GM21526 (cell line): ENCODE measurements around the gene NDST1.
"Not testable (repeated sequence)": the region's sequence is repeated elsewhere in the genome, so short reads cannot be mapped to it uniquely, and the experiment has no call there.

Experiments used
- ATAC-seq: cut with Tn5 transposase; IDR thresholded peaks from one replicate; pipeline ENCODE4 v1.9.1; 2021; ENCODE audit warnings: moderate library complexity; ENCODE audit not compliant: unreplicated experiment, low FRiP score

Gene NDST1

DNA sequence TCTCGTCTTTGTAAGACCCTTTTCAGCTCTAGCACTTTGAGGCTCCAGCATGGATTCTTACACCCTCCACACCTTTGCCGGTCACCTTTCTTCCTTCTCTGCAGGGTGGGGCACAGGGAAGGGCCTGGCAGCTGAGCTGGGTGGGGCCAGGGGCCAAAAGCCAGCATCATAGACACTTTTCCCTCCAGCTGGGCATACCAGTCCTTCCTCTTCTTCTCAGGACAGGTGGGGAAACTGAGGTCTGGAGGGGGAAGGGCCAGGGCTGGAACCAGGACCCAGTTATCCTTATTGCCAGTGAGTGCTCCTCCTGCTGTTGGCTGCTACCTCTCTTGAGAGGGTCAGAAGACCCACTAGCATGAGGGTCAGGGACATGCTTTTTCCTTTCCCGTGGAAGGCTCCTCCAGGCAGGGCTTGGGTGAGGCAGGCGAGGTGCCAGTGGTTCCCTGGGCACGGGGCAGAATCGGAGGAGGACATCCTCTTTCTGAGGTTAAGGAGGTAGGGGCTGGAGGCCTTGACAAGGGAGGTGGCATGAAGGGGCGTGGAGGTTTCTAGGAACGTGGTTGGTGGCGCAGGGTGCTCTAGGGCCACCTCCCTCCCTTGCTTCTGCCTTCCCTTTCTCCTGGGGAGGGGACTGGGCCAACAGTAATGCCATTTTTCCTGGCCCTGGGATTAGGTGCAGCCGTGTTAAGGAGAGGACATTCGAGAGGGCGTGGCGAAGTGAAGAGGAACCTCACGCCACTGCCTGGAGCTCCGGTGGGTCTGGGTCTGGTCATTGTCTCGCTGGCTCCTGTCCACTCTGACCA is at the start of gene NDST1:
Gene NDST1, plus strand, starts transcription at position 658 of the 803 bp plus-strand sequence. CDS start 13,124 bp downstream, outside the sequence.
- no peak for ATAC-seq

DNA sequence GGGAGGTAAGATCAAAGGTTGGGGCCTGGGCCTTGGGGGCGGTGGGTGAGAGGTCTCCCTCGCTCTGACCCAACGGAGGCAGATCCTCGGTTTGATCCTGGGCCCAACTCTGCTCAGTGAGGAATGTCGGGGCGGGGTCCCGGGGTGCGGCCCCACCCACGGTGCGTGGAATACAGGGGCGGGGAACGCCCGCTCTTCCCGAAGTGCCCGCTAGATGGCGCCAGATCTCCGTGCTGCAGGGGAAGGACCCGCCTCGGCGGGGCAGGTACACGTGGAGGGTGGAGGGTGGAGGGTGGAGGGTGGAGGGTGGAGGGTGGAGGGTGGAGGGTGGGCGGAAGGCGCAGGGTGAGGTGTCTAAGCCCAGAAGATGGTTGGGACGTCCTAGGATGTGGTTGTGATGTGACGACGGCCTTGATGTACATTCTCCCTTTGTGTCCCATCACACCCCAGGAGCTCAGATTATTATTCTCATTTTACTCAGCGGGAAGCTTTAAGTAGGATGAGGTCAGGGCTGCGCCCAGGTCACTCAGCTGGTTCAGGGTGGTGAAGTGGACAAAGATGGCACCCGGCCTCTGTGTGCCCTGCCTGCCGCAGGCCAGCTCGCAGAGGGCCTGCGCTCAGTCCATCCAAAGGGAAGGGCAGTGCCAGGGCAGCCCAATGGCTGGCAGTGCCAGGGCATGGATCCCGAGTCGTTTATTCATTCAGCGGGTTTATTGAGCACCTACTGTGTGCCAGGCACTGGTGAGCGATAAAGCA is 49.0 kb upstream of the NDST1 start:
- peak; percentile 64 for ATAC-seq

DNA sequence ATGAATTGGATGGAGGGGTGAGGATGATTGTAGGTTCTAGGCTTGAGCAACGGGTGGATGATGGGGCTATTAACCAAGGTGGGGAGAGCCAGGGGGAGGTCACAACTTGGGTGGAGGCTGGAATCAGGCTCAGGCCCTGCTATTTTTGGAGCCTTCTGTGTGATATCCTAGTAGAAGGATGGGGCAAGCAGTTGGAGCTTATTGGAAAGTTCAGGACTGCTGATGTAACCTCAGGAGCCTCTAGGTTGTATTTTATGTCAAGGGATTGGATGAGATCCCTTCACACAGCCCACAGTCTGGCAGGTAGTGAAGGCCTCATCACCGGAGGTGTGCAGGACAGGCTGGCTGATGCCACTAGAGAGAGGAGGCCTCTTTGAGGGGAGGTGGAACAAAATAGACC is 47.1 kb upstream of the NDST1 start:
- peak; percentile 6 for ATAC-seq

DNA sequence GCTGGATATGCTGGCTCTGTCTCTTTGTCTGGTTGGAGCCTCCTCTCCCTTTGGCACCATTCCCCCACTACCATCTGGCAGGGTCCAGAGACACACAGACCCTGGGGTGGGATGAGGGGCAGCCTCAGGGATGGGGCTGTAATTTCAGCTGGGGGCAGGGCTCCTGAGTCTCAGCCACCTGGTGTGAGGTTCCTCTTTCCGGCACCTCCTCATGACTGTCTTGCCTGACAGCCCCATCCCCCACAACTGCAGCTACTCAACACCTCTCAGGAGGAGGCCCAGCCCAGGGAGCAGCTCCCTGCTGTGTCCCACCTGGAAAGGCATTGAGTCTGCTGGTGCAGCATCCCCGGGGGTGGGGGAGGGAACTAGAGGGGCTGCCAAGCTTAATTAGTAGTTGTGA is 46.7 kb upstream of the NDST1 start:
- ATAC-seq, result peak; percentile 78

DNA sequence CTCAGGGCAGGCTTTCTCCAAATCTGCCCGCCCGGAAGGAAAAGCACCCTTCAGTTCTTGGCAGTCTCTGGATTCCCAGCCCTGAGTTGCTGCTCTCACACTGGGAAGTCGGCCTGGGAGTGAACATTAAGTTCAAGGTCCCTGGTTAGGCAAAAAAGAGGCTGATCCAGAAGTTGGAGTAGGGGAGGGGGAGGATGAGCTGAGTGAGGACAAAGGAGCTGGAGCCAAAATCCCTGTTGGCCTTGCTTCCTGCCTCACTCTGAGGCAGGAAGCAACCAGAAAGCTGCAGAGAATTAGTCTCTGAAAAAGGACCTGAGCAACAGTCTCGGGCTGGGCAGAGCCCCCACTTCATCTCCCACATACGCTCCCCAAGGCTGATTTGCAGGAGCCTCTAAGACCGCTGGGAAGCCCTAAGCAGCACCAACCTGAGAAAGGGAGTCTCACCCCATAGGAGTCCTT is 43.3 kb upstream of the NDST1 start:
- ATAC-seq, result no peak

DNA sequence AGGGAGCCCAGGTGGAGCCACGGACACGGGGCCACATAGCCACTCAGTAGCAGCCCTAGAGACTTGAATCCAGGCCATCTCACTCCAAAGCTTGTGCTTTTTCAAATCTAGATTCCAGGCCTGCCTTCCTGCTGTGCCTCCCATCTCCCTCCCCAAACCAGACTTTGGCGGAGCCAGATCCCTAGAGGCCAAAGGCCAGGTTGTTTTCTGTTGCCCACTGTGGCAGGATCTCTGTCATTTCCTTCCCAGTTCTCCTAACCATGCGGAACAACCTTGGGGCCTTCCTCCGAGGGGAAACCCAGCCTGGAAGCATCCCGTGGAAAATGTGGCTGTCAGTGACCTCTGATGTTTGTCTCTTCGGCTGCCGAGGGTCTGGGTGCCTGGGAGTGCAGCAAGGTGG is 42.0 kb upstream of the NDST1 start:
- ATAC-seq, result no peak

DNA sequence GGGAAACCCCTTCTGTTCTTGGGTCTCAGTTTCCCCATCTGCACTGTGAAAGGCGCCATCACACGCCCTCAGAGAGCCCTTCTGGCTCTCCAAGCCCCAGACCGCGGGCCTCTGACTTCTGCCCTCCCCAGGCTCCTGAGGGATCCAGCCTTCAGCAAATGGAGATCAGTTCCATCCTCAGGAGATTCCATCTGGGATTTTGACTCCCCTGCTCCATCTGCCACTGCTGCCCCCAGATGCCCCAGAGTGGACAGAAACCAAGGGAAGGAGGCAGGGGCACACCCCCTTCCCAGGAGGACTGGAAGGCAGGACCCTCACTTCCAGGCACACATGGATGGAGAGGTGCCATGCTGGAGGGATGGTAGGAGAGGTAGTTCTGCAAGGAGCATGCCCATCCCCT is 39.7 kb upstream of the NDST1 start:
- no peak for ATAC-seq

DNA sequence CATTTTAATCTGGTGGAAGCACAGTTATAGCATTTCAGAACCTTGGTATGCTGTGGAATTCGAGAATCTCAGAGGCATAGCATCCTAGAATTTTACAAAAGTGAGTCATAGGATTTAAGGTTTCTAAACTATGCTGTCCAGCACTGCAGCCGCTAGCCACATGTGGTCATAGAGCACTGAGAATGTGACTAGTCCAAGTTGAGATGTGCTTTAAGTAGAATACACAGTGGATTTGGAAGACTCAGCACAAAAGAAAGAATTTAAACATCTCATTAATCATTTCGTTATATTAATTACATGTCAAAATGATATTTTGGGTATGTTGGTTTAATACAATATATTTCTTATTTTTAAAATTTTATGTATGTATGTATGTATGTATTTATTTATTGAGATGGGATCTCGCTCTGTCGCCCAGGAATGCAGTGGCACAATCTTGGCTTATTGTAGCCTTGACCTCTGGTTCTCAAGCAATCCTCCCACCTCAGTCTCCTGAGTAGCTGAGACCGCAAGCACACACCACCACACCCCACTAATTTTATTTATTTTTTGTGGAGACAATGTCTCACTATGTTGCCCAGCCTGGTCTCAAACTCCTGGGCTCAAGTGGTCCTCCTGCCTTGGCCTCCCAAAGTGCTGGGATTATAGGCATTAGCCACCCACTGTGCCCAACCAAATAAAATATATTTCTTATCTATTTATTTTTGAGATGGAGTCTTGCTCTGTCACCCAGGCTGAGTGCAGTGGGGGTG is 38.0 kb upstream of the NDST1 start:
- no peak for ATAC-seq

DNA sequence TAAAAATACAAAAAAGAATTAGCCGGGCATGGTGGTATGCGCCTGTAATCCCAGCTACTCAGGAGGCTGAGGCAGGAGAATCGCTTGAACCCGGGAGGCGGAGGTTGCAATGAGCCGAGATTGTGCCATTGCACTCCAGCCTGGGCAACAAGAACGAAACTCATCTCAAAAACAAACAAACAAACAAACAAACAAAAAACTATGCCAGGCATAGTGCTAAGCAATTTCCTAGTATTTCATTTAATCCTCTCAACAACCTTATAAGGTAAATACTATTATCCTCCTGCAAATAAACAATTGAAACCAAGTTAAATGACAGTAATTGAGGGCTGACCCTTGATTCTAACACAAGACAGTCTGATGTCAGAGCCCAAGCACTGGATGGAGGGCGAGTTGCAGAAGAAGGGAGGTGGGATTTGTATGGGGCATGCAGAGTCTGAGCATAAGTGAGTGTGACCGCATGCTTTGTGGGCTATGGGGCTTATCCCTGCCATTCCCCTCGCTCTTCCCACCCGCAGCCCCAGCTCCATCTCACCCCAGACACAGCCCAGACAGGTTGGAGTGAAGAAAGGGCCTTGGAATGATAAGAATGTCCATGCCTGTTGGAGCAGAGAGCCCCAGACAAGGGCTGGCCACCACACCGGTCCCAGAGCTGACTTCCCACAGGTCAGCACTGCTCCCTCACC is 34.1 kb upstream of the NDST1 start:
- ATAC-seq, result no peak

DNA sequence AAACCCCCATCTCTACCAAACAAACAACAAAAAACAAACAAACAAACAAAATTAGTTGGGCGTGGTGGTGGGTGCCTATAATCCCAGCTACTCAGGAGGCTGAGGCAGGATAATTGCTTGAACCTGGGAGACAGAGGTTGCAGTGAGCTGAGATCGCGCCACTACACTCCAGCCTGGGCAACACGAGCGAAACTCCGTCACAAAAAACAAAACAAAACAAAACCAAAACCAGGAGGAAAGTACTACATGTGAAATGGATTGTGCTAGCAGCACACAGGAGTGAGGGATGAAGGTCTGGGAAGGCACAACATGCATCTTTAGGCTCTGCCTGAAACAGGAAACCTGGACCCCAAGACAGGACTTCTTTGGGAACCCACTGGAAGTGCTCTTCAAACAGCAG is 31.4 kb upstream of the NDST1 start:
- not testable (repeated sequence) for ATAC-seq

DNA sequence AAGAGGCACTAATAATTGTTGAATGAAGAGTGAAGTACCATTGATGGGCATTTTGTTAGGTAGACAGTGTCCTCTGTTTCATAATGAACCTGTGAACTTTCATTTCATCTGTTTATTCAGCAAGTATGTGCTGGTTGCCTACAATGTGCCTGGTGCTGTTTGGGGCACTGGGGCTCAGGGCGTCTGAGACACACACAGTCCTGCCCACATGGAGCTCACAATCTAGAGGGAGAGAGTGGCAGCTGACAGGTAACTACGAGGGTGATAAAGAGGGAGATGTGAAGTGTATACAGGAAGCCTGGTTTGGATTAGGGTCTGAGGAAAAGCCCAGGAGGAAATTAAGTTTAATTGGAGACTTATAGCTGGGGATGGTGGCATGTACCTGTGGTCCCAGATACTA is 28.5 kb upstream of the NDST1 start:
- no peak for ATAC-seq

DNA sequence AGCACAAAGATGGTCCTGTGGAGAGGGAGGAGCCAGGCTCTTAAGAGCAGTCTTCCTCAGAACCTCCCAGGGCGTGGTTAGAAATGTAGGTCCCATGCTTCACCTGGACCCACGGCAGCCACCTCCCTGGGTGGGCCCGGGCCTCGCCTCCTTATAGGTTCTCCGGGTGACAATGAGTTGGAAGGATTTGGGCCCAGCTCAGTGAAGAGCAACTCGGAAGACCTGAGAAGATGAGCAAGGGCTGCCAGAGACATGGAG is 26.3 kb upstream of the NDST1 start:
- no peak for ATAC-seq

DNA sequence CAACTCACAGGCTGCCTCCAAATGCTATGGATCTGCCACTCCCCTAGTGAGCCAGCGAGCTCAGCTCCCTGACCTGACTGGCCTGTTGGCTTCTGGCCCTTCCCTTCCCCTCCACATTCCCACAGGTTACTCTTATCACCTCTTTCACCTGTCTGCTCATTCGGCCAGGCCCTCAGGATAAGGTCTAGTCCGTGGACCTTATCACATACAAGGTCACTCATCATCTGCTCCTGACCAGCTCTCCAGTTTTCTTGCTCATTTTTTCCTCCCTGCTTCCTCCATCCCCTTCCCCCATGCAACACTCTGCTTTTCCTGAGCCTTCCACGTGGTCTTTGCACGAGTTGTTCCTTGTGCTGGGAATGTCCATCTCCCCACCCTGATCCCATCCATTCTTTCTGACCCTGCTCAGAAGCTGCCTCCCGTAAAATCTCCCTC is 25.9 kb upstream of the NDST1 start:
- no peak for ATAC-seq

DNA sequence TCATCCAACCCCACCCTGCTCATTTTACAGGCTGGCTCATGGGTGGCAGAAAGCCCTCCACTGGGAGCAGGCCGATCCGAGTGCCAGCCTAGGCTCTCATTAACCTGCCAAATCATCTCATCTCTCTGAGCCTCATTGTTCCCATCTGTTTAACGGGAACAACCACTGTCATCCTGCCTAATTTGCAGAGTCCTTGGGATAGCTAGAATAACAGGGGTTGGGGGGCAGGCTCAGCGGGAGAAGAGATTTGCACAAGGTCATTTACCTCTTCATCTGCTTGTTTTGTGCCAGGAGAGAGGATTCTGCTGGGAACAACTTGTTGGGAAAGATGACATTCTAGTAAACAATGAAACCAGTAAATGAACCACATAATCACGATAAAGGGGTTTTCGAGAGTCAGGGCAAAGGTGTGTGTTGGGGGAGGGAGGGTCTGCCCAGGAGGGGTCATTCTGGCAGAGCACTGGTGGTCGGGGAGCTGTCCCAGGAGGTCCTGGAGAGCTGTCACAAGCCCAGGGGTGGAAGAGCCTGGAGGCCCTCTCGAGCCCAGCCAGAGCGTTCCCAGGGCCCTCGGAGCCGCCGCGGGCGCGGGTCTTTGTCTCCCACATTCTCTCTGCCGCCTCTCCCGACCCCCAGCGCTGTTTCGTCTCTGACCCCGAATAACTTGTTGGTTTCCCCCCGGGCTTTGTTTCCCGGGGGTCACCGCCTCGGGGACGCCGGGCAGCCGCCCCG is 22.8 kb upstream of the NDST1 start:
- no peak for ATAC-seq

DNA sequence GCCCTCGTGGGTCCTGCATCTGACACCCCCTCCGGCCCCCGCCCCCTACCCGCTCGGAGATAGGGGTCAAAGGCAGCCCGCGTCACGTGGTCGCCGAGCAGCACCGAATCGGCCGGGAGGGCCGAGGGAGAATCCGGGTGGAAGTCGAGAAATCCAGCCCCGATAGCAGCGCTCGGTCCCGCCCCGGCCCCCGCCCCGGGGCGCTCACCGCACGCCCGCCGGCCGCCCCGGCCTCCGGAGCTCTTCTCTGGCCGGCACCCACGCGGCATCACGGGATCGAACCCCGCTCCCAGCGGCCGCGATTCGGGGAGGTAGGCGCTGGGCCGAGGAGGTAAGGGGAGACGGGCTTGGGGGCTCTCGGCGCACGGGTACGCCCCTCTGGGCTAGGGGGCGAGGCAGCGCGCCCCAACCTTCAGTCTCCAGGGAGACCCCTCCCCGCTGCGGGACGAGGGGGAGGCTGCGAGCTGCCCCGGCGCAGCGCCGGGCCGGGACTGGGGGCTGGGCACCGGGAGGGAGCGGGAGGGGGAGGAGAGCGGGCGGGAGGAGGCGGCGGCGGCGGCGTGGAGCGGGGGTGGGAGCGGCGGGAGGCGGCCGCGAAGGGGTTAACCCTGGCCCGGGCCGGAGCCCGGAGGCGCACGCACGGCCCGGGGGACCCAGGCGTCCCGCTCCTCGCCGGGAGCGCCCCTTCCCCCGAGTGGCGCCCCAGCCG is 22.1 kb upstream of the NDST1 start:
- no peak for ATAC-seq

DNA sequence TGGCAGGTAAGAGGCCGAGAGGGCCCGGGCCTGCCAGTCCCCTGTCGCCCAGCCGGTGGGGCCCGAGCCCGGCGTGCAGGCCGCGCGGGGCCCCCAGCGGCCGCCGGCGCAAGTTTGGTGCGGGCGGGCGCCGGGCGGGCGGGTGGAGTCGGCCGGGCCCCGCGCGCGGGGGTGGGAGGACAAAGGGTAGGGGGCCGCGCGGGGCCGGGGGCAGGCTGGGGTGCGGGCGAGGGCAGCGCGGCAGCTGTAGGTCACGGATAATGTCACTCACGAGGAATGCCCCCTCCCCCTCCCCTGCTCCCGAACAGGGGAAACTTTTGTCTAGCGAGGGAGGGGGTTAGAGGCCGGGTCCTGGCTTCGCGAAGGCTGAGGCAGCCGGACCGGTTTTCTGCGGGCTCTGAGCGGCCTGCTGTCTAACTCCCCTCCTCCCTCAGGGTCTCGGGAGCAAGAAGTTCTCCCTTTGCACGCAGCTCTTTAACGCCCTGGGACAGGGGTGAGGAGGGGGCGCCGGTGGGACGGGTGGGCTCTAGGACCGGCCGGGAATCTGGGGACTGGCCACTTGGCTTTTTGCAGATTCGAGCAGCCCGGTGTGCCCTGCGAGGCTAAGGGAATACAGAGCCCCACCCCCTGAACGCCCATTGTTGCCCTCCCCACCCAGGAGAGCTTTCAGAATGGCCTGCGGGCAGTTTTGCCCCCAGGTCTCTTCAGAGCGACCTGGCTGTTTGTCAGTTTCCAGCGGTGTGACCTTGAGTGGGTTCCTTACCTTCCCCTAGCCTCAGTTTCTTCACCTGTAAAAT is 21.3 kb upstream of the NDST1 start:
- ATAC-seq, result no peak

DNA sequence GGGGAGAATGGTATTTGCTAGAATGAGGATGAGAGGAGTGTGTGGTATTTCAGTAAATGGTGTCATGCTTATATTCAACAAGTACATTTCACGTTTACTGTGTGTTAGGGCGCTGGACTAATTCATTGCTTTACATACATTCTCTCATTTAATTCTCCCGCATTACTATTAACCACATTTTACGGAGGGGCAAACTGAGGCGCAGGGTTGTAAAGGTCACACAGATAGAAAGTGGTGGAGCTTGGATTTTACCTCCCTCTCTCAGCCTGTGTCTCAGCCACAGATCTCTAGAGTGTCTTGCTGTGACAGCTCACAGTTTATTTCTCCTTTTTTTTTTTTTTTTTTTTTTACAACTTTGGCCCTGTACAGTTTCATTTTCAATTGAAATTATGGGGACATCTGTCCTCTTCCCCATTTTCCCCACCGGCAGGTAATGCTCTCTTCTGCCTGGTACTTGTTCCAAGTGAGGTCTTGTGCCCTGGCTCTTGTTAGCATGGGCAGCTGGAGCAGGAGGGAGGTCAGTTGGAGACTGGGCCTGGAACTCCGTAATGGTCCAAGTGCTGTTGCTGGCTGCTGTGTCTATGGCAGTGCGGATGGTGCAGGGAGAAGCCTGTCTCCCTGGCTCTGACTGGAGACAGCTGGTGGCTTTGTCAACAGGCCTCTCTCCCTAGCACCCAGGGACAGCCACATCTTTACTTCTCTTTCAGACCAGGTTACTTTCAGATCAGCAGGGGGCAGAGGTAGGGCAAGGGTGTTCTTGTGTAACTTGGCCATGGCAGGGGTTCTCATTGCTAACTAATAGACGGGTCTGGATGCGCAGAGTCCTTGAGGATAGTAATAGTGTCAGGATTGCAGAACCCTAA is 20.5 kb upstream of the NDST1 start:
- no peak for ATAC-seq
